NOMO-1 (cell line): ENCODE data around the gene PCGF6.
"Not testable (repeated sequence)": the region's sequence is repeated elsewhere in the genome, so short reads cannot be mapped to it uniquely, and the experiment has no call there.

Experiments
- DNase-seq, 2 experiments: peaks; one replicate each; lab custom pipeline; 2025; ENCODE audit not compliant: unreplicated experiment in 2 of 2; lab: John Stamatoyannopoulos, UW

Gene PCGF6, protein sequence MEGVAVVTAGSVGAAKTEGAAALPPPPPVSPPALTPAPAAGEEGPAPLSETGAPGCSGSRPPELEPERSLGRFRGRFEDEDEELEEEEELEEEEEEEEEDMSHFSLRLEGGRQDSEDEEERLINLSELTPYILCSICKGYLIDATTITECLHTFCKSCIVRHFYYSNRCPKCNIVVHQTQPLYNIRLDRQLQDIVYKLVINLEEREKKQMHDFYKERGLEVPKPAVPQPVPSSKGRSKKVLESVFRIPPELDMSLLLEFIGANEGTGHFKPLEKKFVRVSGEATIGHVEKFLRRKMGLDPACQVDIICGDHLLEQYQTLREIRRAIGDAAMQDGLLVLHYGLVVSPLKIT

GRCh38 chr10:103350517-103351260 is at the start of gene PCGF6:
Gene PCGF6 (minus strand): TSS chr10:103351140. CDS start chr10:103351066, 74 bp downstream.
- peak; percentile 59 to 70 for DNase-seq

- peak in 1 of 2 experiments; percentile 9 for DNase-seq
Measured at GRCh38 chr10:103397191-103397825, 46.4 kb upstream of the PCGF6 start.

DNA sequence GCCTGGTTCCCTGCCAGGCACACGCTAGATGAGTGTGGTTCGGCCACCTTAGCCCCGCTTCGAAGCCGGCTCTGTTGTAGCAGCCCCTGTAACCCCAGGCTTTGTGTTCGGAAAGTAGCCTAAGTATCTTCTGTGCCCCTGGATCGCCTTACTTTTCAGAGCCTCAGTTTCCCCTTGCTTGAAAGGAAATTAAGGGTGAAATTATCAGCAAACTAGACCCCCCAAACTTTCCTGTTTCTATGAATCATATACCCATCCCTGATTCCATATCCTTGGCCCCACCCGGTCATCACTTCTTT is 45.8 kb upstream of the PCGF6 start:
- no peak for DNase-seq

DNA sequence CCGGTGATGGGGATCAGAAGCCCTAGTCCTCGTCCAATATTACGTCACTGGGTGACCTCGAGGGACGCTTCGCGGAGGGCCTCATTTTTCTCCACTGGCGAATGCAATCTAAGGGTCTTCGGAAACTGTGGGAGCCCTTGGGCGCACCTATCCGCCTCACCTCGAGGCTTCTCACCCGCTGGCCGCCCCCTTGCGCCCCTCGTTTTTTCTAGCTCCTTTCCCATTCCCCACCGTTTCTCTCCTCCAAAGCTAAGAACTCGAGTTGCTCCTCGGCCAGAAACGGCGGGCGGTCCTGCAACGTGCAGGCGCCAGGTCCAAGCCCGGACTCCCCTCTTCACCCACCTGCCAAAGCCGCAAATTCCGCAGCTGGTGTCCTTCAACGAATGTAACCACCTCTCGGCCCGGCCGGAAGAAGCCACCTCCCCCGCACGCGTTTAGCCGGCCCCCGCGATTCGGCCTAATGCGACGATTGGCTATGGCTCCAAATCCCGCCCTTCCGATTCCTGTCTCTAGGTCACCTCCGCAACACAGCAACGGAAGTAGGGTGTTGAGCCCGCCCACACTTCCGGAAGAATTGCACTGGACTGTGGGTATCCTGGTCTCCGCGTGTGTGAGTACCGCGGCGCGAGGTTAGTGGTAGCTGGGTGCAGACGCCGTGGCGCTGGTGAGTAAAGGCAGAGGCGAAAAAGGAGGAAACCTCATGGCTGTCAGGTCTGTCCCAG is 45.3 kb upstream of the PCGF6 start, which contains the start of the genes ATP5MK and PDCD11:
ATP5MK (minus strand) TSS at position 409 of the 722 bp plus-strand sequence. CDS start 4,018 bp downstream, outside the sequence.
PDCD11 (plus strand) TSS at position 560 of the 722 bp plus-strand sequence. CDS start 1,801 bp downstream, outside the sequence.
- peak; percentile 99 for DNase-seq

- DNase-seq: peak in 1 of 2 experiments; percentile 9
Measured at GRCh38 chr10:103395754-103396066, 44.8 kb upstream of the PCGF6 start.

GRCh38 chr10:103394180-103394579 is 43.2 kb upstream of the PCGF6 start:
- no peak for DNase-seq

GRCh38 chr10:103382769-103383168 is 31.8 kb upstream of the PCGF6 start:
- DNase-seq: no peak

- no peak for DNase-seq
Measured at GRCh38 chr10:103374263-103374662, 23.3 kb upstream of the PCGF6 start.

DNA sequence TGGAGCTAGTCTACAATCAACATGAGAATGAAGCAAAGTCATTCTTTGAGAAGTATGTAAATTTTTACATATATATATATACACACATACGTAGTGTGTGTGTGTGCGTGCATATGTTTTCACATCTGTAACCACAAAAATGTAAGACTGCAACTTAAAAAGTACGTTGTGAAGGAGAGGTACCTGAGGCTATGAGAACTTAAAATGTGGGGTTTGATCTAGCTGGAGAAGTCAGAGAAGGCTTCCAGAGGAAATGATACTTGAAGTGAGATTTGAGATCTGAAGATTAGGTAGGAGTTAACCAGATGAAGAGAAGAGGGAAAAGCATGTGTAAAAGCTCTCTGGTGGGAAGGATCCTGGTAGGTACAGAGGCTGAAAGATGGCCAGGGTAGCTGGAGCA is 22.6 kb upstream of the PCGF6 start:
- DNase-seq: no peak

- DNase-seq: peak; percentile 96 to 97
Measured at GRCh38 chr10:103367782-103368518, 17.0 kb upstream of the PCGF6 start, which contains the start of gene TAF5. Gene TAF5 (plus strand): TSS chr10:103367976. CDS start chr10:103367990, 14 bp downstream.

DNA sequence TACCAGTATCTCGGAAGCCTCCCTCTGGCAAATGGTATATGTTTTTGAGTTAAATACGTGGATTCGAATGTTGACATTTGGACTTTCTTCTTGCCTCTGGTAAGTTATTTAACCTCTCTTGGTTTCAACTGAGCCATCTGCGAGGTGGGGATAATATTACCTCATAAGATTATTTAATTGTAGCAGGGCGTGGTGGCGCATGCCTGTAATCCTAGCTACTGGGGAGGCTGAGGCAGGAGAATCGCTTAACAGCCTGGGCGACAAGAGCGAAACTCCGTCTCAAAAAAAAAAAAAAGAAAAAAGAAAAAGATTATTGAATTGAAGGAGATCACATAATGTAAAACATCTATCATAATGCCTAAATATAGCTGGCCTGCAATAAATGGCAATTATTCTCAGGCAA is 16.4 kb upstream of the PCGF6 start:
- DNase-seq: no peak

GRCh38 chr10:103360791-103361190 is 9.9 kb upstream of the PCGF6 start:
- DNase-seq: not testable (repeated sequence)

DNA sequence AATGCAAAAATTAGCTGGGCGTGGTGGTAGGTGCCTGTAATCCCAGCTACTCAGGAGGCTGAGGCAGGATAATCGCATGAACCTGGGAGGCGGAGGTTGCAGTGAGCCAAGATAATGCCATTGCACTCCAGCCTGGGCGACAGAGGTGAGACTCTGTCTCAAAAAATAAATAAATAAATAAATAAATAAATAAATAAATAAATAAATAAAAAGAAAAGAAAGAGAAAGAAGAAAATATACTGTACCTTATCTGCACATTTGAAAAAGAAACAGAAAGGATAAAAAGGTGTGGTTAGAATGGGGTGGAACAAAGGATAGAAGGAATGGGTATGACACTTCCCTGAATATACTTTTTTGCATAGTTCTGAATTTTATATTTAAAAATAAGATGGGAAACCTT is 8.6 kb upstream of the PCGF6 start:
- DNase-seq: not testable (repeated sequence)

- no peak for DNase-seq
Measured at GRCh38 chr10:103355906-103356599, 5.1 kb upstream of the PCGF6 start.

DNA sequence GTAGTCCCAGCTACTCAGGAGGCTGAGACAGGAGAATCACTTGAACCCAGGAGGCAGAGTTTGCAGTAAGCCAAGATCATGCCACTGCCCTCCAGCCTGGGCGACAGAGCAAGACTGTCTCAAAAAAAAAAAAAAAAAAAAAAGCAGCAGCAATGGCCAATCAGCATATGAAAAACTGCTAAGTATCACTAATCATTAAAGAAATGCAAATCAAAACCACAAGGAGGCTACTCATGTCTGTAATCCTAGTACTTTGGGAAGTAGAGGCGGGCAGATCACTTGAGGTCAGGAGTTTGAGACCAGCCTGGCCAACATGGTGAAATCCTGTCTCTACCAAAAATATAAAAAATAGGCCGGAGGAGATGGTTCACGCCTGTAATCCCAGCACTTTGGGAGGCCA is 3.6 kb upstream of the PCGF6 start:
- DNase-seq: not testable (repeated sequence)

- DNase-seq: no peak
Measured at GRCh38 chr10:103353281-103353680, 2.3 kb upstream of the PCGF6 start.

- DNase-seq: no peak
Measured at GRCh38 chr10:103350175-103350516, 794 bp downstream of the PCGF6 start.

DNA sequence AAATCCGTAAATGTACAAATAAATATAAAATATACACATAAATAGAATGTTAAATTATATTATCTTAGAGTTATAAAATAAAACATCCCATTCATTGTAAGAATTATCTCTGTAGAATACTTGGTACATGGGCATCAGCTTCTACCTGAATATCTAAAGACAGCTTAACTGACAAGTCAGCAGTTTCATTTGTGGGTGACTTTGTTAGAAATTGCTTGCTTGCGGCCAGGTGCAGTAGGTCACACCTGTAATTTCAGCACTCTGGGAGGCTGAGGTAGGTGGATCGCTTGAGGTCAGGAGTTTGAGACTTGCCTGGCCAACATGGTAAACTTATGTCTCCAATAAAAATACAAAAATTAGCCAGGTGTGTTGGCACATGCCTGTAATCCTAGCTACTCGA is 14.6 kb downstream of the PCGF6 start:
- DNase-seq: no peak

GRCh38 chr10:103334567-103334966 is 16.4 kb downstream of the PCGF6 start:
- no peak for DNase-seq
